Activated naive CD8-positive, alpha-beta T cell treated with anti-CD3 and anti-CD28 coated beads, Interleukin-2, amount 50 U/mL, for 24 hours (primary cell): Measurements from ENCODE around the gene IRF2BP1.
"Not testable (repeated sequence)": the region's sequence is repeated elsewhere in the genome, so short reads cannot be mapped to it uniquely, and the experiment has no call there.

Experiments
- ATAC-seq: fragments of 150-1000 bp; cut with Tn5 transposase; one replicate; pipeline ENCODE4 v1.10.0; 2021
- DNase-seq: peaks from one replicate; pipeline ENCODE4 v3.0.0; 2021
- H3K27ac Mint-ChIP-seq: one replicate; pipeline ENCODE4 v1.8.0; 2021; ENCODE audit warnings: mild to moderate bottlenecking, mixed read lengths
- H3K27me3 Mint-ChIP-seq: one replicate; pipeline ENCODE4 v1.8.0; 2021; ENCODE audit warnings: mixed read lengths
- H3K36me3 Mint-ChIP-seq: one replicate; pipeline ENCODE4 v1.8.0; 2021; ENCODE audit warnings: low read depth, mixed read lengths
- H3K4me1 Mint-ChIP-seq: one replicate; pipeline ENCODE4 v1.8.0; 2021; ENCODE audit warnings: mixed read lengths
- H3K4me3 Mint-ChIP-seq: one replicate; pipeline ENCODE4 v1.8.0; 2021; ENCODE audit warnings: mild to moderate bottlenecking, moderate library complexity, mixed read lengths
- H3K9me3 Mint-ChIP-seq: one replicate; pipeline ENCODE4 v1.8.0; 2021; ENCODE audit warnings: mixed read lengths

Gene IRF2BP1

GRCh38 chr19:45879971-45880370, 6.0 kb downstream of the IRF2BP1 start:
- Mint-ChIP-seq H3K27ac (no peak overlapping the region), H3K27me3 (peaks cover 20% of the 10 kb centered on the region), H3K9me3 (no peaks in the 10 kb centered on the region), H3K36me3 (peaks cover 2% of the 10 kb centered on the region), H3K4me3 (no peak overlapping the region), H3K4me1 (peaks cover 41% of the 10 kb centered on the region)
- no peak for ATAC-seq
- DNase-seq: no peak

- Mint-ChIP-seq H3K27me3 (peaks cover 24% of the 10 kb centered on the region), H3K36me3 (peaks cover 2% of the 10 kb centered on the region), H3K9me3 (no peaks in the 10 kb centered on the region), H3K27ac (no peak overlapping the region), H3K4me1 (peaks cover 39% of the 10 kb centered on the region), H3K4me3 (no peak overlapping the region)
- ATAC-seq (no peak), DNase-seq (no peak)
Measured at GRCh38 chr19:45879055-45879454, 6.9 kb downstream of the IRF2BP1 start.

- Mint-ChIP-seq H3K36me3 (no peaks in the 10 kb centered on the region), H3K4me3 (no peak overlapping the region), H3K27ac (no peak overlapping the region)
Measured at GRCh38 chr19:45878043-45878794, 7.7 kb downstream of the IRF2BP1 start.

GRCh38 chr19:45876411-45877197, 9.3 kb downstream of the IRF2BP1 start:
- no peaks in the 10 kb centered on the region for H3K36me3 Mint-ChIP-seq
- H3K9me3 Mint-ChIP-seq: no peaks in the 10 kb centered on the region
- DNase-seq (peak; percentile 51), ATAC-seq (peak; percentile 29)
- peaks cover 24% of the 10 kb centered on the region for H3K27me3 Mint-ChIP-seq
- peak overlapping the region; percentile 62 for H3K4me3 Mint-ChIP-seq
- H3K4me1 Mint-ChIP-seq: peaks cover 22% of the 10 kb centered on the region
- H3K27ac Mint-ChIP-seq: no peak overlapping the region

More at GRCh38 chr19:45878043-45878794, 7.7 kb downstream of the IRF2BP1 start:
- H3K9me3 Mint-ChIP-seq: no peaks in the 10 kb centered on the region
- peaks cover 24% of the 10 kb centered on the region for H3K27me3 Mint-ChIP-seq
- ATAC-seq (peak; percentile 74), DNase-seq (no peak)
- H3K4me1 Mint-ChIP-seq: peaks cover 31% of the 10 kb centered on the region

GRCh38 chr19:45876161-45876410, 9.9 kb downstream of the IRF2BP1 start:
- H3K36me3 Mint-ChIP-seq: no peaks in the 10 kb centered on the region
- ATAC-seq: peak; percentile 59
- DNase-seq: no peak
- peak overlapping the region; percentile 62 for H3K4me3 Mint-ChIP-seq
- no peaks in the 10 kb centered on the region for H3K9me3 Mint-ChIP-seq
- peaks cover 19% of the 10 kb centered on the region for H3K4me1 Mint-ChIP-seq
- H3K27me3 Mint-ChIP-seq: peaks cover 24% of the 10 kb centered on the region
- no peak overlapping the region for H3K27ac Mint-ChIP-seq

- DNase-seq: no peak
- Mint-ChIP-seq H3K4me3 (no peak overlapping the region), H3K27ac (no peak overlapping the region), H3K36me3 (no peaks in the 10 kb centered on the region), H3K27me3 (peaks cover 24% of the 10 kb centered on the region), H3K9me3 (no peaks in the 10 kb centered on the region), H3K4me1 (peaks cover 19% of the 10 kb centered on the region)
- ATAC-seq: no peak
Measured at GRCh38 chr19:45874620-45874966, 11.3 kb downstream of the IRF2BP1 start.

- Mint-ChIP-seq H3K4me1 (peaks cover 16% of the 10 kb centered on the region), H3K27me3 (peaks cover 22% of the 10 kb centered on the region), H3K4me3 (no peak overlapping the region), H3K9me3 (no peaks in the 10 kb centered on the region), H3K36me3 (no peaks in the 10 kb centered on the region), H3K27ac (no peak overlapping the region)
- DNase-seq: no peak
- no peak for ATAC-seq
Measured at GRCh38 chr19:45873219-45873772, 12.6 kb downstream of the IRF2BP1 start.

- DNase-seq: no peak
- peaks cover 18% of the 10 kb centered on the region for H3K27me3 Mint-ChIP-seq
- no peak overlapping the region for H3K27ac Mint-ChIP-seq
- H3K9me3 Mint-ChIP-seq: no peaks in the 10 kb centered on the region
- ATAC-seq: no peak
- H3K36me3 Mint-ChIP-seq: no peaks in the 10 kb centered on the region
- no peak overlapping the region for H3K4me3 Mint-ChIP-seq
- H3K4me1 Mint-ChIP-seq: peaks cover 11% of the 10 kb centered on the region
Measured at GRCh38 chr19:45872095-45872919, 13.6 kb downstream of the IRF2BP1 start.

GRCh38 chr19:45870798-45871197, 15.1 kb downstream of the IRF2BP1 start:
- H3K4me3 Mint-ChIP-seq: no peak overlapping the region
- peaks cover 11% of the 10 kb centered on the region for H3K27me3 Mint-ChIP-seq
- DNase-seq: no peak
- H3K27ac Mint-ChIP-seq: no peak overlapping the region
- H3K9me3 Mint-ChIP-seq: no peaks in the 10 kb centered on the region
- H3K36me3 Mint-ChIP-seq: no peaks in the 10 kb centered on the region
- H3K4me1 Mint-ChIP-seq: peaks cover 1% of the 10 kb centered on the region
- no peak for ATAC-seq

- ATAC-seq, H3K36me3 Mint-ChIP-seq, H3K4me3 Mint-ChIP-seq, H3K9me3 Mint-ChIP-seq, H3K27ac Mint-ChIP-seq, DNase-seq: not testable (repeated sequence)
- Mint-ChIP-seq H3K4me1 (peaks cover 17% of the 10 kb centered on the region), H3K27me3 (peaks cover 27% of the 10 kb centered on the region)
Measured at GRCh38 chr19:45867241-45867640, 18.7 kb downstream of the IRF2BP1 start.

- Mint-ChIP-seq H3K36me3 (no peaks in the 10 kb centered on the region), H3K4me1 (peaks cover 22% of the 10 kb centered on the region), H3K9me3 (no peaks in the 10 kb centered on the region), H3K27ac (no peak overlapping the region), H3K27me3 (peaks cover 27% of the 10 kb centered on the region), H3K4me3 (no peak overlapping the region)
- no peak for ATAC-seq
- no peak for DNase-seq
Measured at GRCh38 chr19:45866400-45867176, 19.4 kb downstream of the IRF2BP1 start.

GRCh38 chr19:45865269-45865948, 20.5 kb downstream of the IRF2BP1 start:
- Mint-ChIP-seq H3K36me3 (peaks cover 4% of the 10 kb centered on the region), H3K27ac (no peak overlapping the region), H3K4me1 (peaks cover 29% of the 10 kb centered on the region), H3K4me3 (no peak overlapping the region), H3K9me3 (no peaks in the 10 kb centered on the region), H3K27me3 (peaks cover 27% of the 10 kb centered on the region)
- ATAC-seq (no peak), DNase-seq (no peak)

- Mint-ChIP-seq H3K9me3 (no peaks in the 10 kb centered on the region), H3K27ac (no peak overlapping the region), H3K36me3 (peaks cover 5% of the 10 kb centered on the region), H3K4me3 (peak overlapping the region; percentile 59), H3K27me3 (peaks cover 27% of the 10 kb centered on the region), H3K4me1 (peaks cover 31% of the 10 kb centered on the region)
- ATAC-seq (no peak), DNase-seq (no peak)
Measured at GRCh38 chr19:45864629-45865082, 21.3 kb downstream of the IRF2BP1 start.
